ENCODE measurements around the gene SLFN12. TPM values are rescaled to one million over a fixed set of nuclear protein-coding genes. Genes with fewer than 3 reads are reported as not detected.
A peak's percentile ranks its signal among the peaks of the same experiment; 100 is the strongest.

The SLFN12 gene
- total RNA-seq, 4 donors from 2014 or later: 3.6 to 10.2 (median 6.9) TPM

- WGBS, 2 donors (ENCODE audit: low coverage in 1 of 2): 0% methylated on average over 4 to 12 of the region's 22 CpGs
- Histone ChIP-seq H3K4me3 (peak within 1 kb of the TSS; percentile 36 to 62), H3K27ac (peak within 1 kb of the TSS; percentile 56 to 93 (median 87)), H3K27me3 (peaks cover 34% of the 10 kb centered on the region), H3K36me3 (peaks cover 0 to 3% of the 10 kb centered on the region in 2 donors), H3K4me1 (peaks cover 0 to 32% (median 5%) of the 10 kb centered on the region in 3 donors), H3K9me3 (peaks cover 0 to 9% (median 0%) of the 10 kb centered on the region in 3 donors)
- peak; percentile 94 for ATAC-seq
- peak; percentile 91 for TF ChIP-seq POLR2AphosphoS5 (IDR thresholded peaks at IDR 0.05)
- no peak for TF ChIP-seq CTCF (IDR thresholded peaks at IDR 0.05)
- peak; percentile 84 to 86 for TF ChIP-seq POLR2A (IDR thresholded peaks at IDR 0.05)
- no peak for TF ChIP-seq EP300 (IDR thresholded peaks at IDR 0.05)
Observed at GRCh38 chr17:35373534-35373983, 58.7 kb downstream of the SLFN12 start, which contains the start of gene SLFN11. SLFN11 (minus strand) TSS chr17:35373621; CDS start chr17:35363807, 9,814 bp downstream.

GRCh38 chr17:35372846-35373533 is 59.3 kb downstream of the SLFN12 start:
- no peak for TF ChIP-seq POLR2A (IDR thresholded peaks at IDR 0.05)
- TF ChIP-seq EP300 (IDR thresholded peaks at IDR 0.05): no peak
- no peak for TF ChIP-seq POLR2AphosphoS5 (IDR thresholded peaks at IDR 0.05)
- no peak for TF ChIP-seq CTCF (IDR thresholded peaks at IDR 0.05)
- WGBS, 2 donors (ENCODE audit: low coverage in 1 of 2): 8 to 9% methylated on average over 3 of the region's 25 CpGs

GRCh38 chr17:35371934-35372333 is 60.4 kb downstream of the SLFN12 start:
- H3K36me3 ChIP-seq: peaks cover 0 to 3% of the 10 kb centered on the region in 2 donors
- no peak for TF ChIP-seq EP300 (IDR thresholded peaks at IDR 0.05)
- peaks cover 0 to 32% (median 5%) of the 10 kb centered on the region in 3 donors for H3K4me1 ChIP-seq
- WGBS, 2 donors (ENCODE audit: low coverage in 1 of 2): 57 to 69% methylated on average over 3 of the region's 3 CpGs
- peaks cover 0 to 9% (median 0%) of the 10 kb centered on the region in 3 donors for H3K9me3 ChIP-seq
- H3K4me3 ChIP-seq: no peak overlapping the region
- peaks cover 37% of the 10 kb centered on the region for H3K27me3 ChIP-seq
- no peak for ATAC-seq
- H3K27ac ChIP-seq: no peak overlapping the region

More at GRCh38 chr17:35372846-35373533, 59.3 kb downstream of the SLFN12 start:
- H3K9me3 ChIP-seq: peaks cover 0 to 9% (median 0%) of the 10 kb centered on the region in 3 donors
- ATAC-seq: peak; percentile 19
- peak overlapping the region; percentile 36 to 62 for H3K4me3 ChIP-seq
- H3K36me3 ChIP-seq: peaks cover 0 to 3% of the 10 kb centered on the region in 2 donors
- H3K27ac ChIP-seq: peak overlapping the region; percentile 35 to 93 (median 87)
- peaks cover 0 to 32% (median 5%) of the 10 kb centered on the region in 3 donors for H3K4me1 ChIP-seq
- H3K27me3 ChIP-seq: peaks cover 37% of the 10 kb centered on the region

- TF ChIP-seq CTCF (IDR thresholded peaks at IDR 0.05) (no peak), POLR2AphosphoS5 (IDR thresholded peaks at IDR 0.05) (no peak), EP300 (IDR thresholded peaks at IDR 0.05) (no peak), POLR2A (IDR thresholded peaks at IDR 0.05) (no peak)
- peaks cover 0 to 13% (median 0%) of the 10 kb centered on the region in 3 donors for H3K4me1 ChIP-seq
- peaks cover 0 to 9% (median 0%) of the 10 kb centered on the region in 3 donors for H3K9me3 ChIP-seq
- no peak overlapping the region for H3K4me3 ChIP-seq
- no peak overlapping the region for H3K27ac ChIP-seq
- peaks cover 0 to 11% of the 10 kb centered on the region in 2 donors for H3K36me3 ChIP-seq
- 44 to 100% methylated on average over 1 to 4 of the region's 4 CpGs for WGBS, 2 donors (ENCODE audit: low coverage in 1 of 2)
- peak; percentile 65 for ATAC-seq
- peaks cover 48% of the 10 kb centered on the region for H3K27me3 ChIP-seq
Observed at GRCh38 chr17:35368081-35368830, 64.0 kb downstream of the SLFN12 start.

GRCh38 chr17:35361027-35361426 is 71.3 kb downstream of the SLFN12 start:
- ATAC-seq: no peak
- Histone ChIP-seq H3K36me3 (peaks cover 0 to 31% of the 10 kb centered on the region in 2 donors), H3K9me3 (no peaks in the 10 kb centered on the region), H3K27me3 (peaks cover 16% of the 10 kb centered on the region), H3K4me1 (peaks cover 0 to 11% (median 0%) of the 10 kb centered on the region in 3 donors), H3K27ac (no peak overlapping the region), H3K4me3 (no peak overlapping the region)
- WGBS, 2 donors (ENCODE audit: low coverage in 1 of 2): 25 to 67% methylated on average over 1 of the region's 1 CpG
- TF ChIP-seq POLR2A (IDR thresholded peaks at IDR 0.05) (no peak), EP300 (IDR thresholded peaks at IDR 0.05) (no peak), CTCF (IDR thresholded peaks at IDR 0.05) (no peak), POLR2AphosphoS5 (IDR thresholded peaks at IDR 0.05) (no peak)

Measured in gastroesophageal sphincter (tissue), 4 donors.